GM21723 (cell line): ENCODE results near the gene NPIPB2.
A peak's percentile ranks its signal among the peaks of the same experiment; 100 is the strongest.
"Not testable (repeated sequence)": the region's sequence is repeated elsewhere in the genome, so short reads cannot be mapped to it uniquely, and the experiment has no call there.

ENCODE experiments used
- ATAC-seq: cut with Tn5 transposase; IDR thresholded peaks from one replicate; pipeline ENCODE4 v1.9.1; 2021; ENCODE audit warnings: mild to moderate bottlenecking, moderate library complexity; ENCODE audit not compliant: unreplicated experiment

NPIPB2 gene

DNA sequence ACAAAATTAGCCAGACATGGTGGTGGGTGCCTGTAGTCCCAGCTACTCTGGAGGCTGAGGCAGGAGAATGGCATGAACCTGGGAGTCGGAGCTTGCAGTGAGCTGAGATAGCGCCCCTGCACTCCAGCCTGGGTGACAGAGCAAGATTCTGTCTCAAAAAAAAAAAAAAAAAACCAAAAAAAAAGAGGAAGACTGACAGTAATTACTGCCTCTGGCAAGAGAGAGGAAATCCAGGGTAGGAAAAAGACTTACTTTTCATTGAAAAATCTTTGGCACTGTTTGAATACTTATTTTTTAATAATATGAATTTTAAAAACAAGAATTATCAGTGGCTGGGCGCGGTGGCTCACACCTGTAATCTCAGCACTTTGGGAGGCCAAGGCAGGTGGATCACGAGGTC lies 20.6 kb upstream of the NPIPB2 start:
- not testable (repeated sequence) for ATAC-seq

- no peak for ATAC-seq
These were observed 15.9 kb upstream of the NPIPB2 start for GRCh38 chr16:11957591-11958395.

- no peak for ATAC-seq
These were observed 14.7 kb upstream of the NPIPB2 start for GRCh38 chr16:11956558-11956957.

- no peak for ATAC-seq
These were observed 13.9 kb upstream of the NPIPB2 start for GRCh38 chr16:11955713-11956123.

DNA sequence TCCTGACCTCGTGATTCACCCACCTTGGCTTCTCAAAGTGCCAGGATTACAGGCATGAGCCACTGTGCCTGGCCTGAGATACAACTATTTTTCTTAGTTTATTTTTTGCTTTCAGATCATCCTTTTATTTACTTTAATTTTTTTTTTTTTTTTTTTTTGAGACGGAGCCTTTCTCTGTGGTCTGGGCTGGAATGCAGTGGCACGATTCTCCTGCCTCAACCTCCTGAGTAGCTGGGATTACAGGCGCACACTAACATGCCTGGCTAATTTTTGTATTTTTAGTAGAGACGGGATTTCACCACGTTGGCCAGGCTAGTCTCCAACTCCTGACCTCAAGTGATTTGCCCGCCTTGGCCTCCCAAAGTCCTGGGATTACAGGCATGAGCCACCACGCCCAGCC lies 11.7 kb upstream of the NPIPB2 start:
- ATAC-seq, result not testable (repeated sequence)

- no peak for ATAC-seq
These were observed 8.5 kb upstream of the NPIPB2 start for GRCh38 chr16:11950388-11950787.

DNA sequence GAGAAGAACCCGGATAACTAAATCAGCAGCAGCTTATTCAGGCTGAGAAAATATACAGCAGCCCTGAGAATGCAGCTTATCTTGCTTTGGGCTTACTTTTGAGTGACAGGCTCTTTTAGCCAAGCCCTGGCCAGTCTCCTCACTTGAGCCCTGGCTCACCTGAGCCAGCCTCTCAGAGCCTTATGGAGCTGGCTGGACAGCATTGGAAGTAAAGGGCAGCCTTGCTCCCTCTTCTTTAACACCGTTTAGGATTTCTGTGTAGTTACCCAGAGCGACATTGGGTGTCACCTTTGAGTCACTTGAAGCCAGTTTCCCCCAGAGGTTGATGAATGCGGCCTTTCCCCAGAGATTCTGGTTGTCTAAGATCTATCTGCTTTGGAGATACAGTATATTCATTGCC lies 7.7 kb upstream of the NPIPB2 start:
- peak; percentile 78 for ATAC-seq

DNA sequence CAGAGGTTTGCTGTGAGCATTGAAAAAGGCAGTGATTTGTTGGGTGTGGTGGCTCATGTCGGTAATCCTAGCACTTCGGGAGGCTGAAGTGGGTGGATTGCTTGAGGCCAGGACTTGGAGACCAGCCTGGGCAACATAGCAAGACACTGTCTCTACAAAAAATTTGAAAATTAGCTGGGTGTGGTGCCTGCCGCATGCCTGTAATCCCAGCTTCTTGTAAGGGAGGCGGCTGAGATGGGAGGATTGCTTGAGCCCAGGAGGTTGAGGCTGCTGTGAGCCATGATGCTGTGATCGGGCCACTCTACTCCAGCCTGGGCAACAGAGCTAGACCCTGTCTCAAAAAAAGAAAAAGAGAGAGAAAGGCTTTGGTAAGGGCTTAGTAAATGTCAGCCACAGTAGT lies 7.0 kb upstream of the NPIPB2 start:
- no peak for ATAC-seq

GRCh38 chr16:11946433-11946832 lies 4.6 kb upstream of the NPIPB2 start:
- no peak for ATAC-seq

DNA sequence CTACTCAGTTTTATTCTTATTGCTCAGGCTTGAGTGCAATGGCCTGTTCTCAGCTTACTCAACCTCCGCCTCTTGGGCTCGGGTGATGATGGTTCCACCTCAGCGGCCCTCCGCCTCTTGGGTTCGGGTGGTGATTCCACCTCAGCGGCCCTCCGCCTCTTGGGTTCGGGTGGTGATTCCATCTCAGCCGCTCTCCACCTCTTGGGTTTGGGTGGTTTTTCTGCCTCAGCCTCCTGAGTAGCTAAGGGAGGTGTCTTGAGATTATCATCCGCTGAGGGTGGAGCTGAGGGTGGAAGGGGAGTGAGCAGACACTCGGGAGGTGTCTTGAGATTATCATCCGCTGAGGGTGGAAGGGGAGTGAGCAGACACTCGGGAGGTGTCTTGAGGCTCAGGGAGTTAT lies 14.5 kb downstream of the NPIPB2 start:
- not testable (repeated sequence) for ATAC-seq

GRCh38 chr16:11924046-11924445 lies 17.8 kb downstream of the NPIPB2 start:
- ATAC-seq, result not testable (repeated sequence)

DNA sequence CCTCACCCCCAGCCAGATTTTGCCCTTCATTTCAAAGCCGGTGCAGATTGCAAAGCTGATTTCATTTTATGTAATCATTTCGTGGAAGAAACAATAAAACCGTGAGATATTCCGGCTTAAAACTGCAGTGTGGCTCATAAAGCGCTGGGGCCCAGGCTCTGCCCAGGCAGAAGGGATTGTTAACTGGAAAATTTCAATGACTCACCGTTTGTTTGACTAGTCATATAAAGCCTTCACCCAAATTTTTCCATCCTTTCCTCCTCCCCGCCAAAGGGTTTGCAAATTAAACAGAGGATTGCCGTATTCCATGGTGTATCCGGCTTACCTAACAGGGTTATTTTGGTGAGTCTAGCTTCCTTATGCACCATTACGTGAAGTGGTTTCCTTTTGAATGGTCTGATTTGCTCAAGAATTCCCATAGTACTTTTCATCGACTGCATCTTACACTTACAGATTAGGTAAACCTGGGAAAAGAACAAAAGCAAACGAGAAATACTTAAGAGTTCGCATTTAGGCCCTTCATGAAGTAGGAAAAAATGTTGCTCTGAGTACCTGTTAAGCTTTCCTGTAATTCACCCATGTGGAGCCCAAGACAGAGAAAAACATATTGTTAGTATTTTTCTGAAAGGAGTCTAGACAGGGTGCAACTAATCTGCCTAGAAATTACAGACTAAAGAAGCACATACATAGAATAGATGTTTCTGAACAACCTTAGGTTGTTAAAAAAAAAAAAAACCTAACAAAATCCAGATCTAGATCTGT lies 25.1 kb downstream of the NPIPB2 start:
- ATAC-seq, result no peak

- ATAC-seq, result peak; percentile 82
These were observed 26.0 kb downstream of the NPIPB2 start, which contains the start of gene GSPT1 for GRCh38 chr16:11915644-11916523. Gene GSPT1, minus strand, starts transcription at chr16:11915956. Its CDS starts 236 bp downstream, at chr16:11915720.

GRCh38 chr16:11915114-11915643 lies 26.7 kb downstream of the NPIPB2 start:
- peak; percentile 36 for ATAC-seq

GRCh38 chr16:11914210-11915113 lies 27.4 kb downstream of the NPIPB2 start:
- ATAC-seq, result peak; percentile 12

- ATAC-seq, result no peak
These were observed 28.3 kb downstream of the NPIPB2 start for GRCh38 chr16:11913425-11914079.

DNA sequence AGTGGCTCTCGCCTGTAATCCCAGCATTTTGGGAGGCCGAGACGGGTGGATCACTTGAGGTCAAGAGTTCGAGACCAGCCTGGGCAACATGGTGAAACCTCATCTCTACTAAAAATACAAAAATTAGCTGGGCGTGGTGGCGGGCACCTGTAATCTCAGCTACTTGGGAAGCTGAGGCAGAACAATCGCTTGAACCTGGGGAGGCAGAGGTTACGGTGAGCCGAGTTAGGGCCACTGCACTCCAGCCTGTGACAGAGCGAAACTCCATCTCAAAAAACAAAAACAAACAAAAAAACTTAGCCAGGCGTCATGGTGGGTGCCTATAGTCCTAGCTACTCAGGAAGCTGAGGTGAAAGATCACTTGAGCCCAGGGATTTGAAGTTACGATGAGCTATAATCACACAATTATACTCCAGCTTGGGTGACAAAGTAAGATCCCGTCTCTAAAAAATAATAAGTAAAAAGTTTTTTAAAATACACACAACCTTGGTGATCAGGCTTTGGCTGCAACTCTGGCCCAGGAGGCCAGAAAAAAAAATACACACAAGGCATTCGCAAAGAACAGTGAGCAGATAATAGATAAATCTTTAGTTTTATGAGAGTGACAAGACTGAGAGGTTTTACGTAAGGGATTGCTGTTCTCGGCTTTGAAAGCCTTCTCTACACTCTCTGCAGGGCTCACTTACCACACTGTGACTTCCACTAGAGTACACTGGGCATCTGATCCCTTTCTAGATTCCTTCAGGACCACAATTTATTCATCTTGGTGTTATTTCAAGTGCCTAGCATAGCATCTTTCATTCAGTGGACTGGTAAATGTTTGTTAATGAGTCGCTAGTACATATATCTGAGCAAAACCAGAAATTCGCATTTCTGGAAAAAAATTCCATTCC lies 31.9 kb downstream of the NPIPB2 start:
- no peak for ATAC-seq
